ENCODE data around the gene ASTL.

Gene ASTL

DNA sequence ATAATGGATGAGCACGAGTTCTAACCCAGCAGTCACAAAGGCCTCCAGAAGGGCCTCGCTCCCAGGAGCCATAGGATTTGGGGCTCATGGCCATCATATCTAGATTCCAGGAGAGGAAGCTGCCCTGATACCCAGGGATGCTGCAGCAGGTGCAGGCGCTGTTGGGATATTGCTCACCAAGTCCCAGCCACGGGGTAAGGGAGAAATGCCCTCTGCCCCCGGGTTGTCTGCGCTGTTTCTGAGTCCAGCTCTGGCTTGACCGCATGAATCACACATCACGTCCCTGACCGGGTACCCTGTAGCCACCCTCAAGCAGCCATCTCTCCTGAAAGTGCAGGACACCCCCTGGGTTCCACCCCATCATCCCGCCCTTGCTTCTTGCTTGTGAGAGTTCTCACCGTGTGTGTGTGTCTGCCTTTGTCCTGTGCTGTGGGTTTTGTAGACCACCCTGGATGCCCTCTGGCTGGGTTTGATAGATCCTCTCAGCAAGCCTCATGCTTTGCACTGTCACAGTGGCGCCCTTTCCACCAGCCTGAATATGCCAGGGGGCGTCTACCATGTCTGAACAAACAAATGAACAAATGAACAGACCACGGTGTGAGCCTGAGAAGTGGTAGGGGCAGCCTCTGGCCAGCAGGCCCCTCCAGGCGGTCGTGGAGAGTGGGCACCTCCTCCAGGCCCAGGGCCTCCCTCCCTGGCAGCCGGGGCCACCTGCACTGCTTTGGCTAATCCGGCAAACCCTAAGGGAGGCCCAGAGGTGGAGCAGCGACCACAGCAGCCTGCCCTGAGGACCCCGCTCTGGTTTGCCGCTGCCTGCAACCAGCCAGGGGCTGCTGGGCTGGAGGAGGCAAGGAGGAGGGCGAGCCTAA lies 54.1 kb downstream of the ASTL start:
- no peak for DNase-seq (ENCODE audit: low read depth, low spot score)

DNA sequence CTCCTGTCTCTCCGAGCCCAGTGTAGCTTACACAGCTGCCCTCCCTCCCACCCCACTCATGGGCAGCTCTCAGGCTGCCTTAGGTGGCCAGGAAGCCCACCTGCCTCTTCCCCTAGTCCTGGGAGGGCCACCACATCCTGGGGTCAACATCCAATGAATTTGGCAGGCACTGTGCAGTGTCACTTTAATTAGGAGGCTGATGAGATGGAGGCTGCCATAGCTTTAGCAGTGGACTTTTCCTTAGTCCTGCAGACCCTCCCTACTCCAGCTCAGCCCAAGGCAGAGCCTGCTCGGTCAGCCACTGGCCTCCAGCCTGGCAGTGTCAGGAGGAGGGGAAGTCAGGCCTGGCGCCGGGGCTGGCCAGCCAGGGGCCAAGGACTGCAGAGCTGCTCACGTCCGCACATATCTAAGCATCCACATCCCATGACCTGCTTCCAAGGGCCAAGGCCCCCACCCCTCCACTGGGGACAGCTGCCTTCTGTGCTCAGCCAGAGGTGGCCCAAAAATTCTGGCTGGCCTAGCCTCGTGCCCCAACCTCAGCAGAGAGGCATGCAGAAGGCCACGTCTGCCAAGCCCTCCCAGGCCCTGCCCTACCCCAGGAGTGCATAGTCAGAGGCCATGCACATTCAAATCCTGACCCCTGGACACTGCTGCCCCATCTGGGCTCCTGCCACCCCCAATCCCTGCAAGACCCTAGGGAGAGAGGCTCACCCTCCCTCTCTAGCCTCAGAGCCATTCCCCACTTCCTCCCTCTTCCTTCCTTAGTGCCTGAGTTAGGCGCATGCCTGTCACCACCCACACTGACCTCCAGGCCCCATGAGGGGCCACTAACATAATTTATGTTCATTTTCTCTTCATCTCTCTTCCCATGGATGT lies 55.0 kb downstream of the ASTL start:
- no peak for DNase-seq (ENCODE audit: low read depth, low spot score)

DNA sequence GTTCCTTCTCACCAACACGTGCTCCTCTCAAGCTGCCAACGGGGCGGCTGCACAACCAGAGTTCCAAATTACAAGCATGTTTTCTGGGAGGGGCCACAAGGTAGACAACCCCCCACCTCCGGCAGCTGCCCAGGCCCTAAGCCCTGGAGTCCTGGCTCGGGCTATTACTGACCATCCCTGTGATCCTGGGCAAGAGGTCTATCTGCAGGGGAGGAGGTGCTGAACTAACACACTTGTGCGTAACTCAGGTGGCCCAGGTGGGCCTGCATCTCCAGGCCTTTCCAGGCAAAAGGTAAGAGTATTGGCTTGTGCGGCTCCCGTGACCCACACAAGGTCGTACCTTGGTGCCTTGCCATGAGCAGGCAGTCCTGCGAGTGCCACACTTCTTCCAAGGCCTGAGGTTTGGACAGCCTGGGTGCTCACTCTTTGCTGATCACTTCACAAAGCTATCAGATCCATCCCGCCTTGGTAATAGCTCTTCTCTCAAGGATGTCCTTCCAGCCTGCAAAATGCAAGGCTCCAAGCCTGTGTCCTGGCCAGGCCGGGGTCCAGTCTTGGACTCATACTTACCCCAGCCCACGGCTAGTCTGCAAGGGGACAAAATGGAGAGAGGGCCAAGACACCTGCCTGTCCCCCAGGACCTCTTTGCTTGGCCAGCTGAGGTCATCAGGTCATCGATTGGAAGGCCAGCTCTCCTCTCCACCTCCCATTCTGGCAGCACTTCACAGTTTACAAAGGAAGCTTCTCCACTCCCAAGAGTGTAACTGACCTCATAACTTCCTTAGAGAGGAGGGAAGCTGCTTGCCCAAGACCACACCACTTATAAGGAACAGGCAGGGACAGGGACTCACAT lies 55.9 kb downstream of the ASTL start:
- DNase-seq (ENCODE audit: low read depth, low spot score), result no peak

DNA sequence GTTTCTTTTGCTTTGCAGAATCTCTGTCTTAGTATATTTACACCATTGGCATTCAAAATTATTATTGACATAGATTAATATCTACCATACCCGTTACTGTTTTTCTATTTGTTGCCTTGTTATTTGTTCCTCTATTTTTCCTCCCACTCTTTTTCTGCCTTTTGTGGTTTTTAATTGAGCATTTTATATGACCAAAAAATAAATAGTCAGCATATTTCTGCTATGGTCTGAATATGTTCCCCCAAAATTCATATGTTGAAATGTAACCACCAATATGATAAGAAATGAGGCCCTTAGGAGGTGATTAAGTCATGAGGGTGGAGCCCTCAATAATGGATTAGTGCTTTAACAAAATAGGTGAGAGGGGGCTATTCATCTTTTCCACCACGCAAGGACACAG lies 57.3 kb downstream of the ASTL start:
- no peak for DNase-seq (ENCODE audit: low read depth, low spot score)

DNA sequence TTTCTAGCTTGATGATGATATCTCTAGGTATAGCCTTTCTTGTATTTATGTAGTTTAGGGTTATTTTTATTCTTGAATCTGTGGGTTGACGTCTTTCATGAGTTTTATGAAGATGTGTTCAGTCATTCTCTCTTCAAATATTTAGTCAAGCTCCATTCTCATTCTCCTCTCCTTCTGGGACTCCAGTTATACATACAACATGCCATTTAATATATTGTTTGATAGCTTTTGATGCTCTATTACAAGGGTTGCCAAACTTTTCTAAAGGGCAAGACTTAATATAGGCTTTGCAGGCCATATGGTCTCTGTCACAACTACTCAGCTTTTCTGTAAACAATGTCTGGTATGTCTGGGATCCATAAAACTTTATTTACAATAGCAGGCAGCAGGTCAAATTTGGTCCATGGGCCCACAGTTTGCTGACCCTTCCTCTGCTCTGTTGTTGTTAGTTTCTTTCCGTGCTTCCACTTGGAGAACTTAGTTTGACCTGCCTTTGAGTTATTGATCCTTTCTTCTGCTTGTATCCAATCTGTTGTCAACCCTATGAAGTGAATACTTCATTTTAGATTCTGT lies 63.0 kb downstream of the ASTL start:
- no peak for DNase-seq (ENCODE audit: low read depth, low spot score)

DNA sequence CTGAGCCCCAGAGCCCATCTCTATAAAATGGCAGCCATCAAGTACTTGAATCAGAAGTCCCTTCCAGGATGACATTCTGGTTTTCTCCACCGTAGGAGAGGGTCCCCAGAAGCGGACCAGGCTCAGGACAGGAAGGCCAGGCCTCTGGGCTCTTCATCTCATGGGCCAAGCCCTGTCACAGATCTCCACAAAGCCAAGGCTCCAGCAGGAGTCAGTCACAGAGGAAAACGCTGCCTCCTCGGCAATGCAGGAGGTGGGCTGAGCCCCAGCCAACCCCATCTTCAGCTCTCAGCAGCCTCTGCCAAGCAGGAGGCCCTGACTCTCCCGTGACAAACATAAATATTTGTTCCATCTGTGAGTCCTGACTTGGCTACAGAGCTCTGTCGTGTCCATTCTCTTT lies 64.1 kb downstream of the ASTL start:
- DNase-seq (ENCODE audit: low read depth, low spot score), result no peak

DNA sequence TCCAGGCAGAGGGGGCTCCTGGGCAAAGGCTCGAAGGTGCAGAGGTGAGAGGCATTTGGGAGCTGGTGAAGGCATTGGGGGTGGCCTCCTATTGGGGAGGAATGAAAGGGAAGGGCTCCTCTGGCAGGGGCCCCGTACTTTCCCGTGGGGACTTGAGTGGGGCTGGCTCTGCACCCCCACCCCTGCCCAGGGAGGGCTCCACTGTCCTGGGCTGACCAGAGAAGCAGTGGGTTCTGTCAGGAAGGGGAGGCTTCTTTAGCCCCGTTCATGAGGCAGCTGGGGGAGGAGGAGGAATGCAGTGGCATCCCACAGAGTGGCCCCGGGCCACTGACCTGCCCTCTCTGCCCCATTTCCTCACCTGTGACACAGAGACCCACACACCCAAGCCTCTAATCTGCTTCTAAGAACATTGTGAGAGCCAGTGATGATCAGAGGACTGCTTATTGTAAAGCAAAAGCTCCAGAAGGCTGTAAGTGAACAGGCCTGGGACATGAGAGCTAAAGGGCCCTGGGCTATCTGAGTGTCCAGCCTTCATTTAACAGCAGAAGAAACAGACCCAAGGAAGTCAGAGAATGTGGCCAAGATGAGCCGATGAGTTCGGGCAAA lies 65.0 kb downstream of the ASTL start:
- no peak for DNase-seq (ENCODE audit: low read depth, low spot score)

All from brain pericyte (primary cell).